MG63 (cell line): ENCODE results near the gene CD34. TPM values are rescaled to one million over a fixed set of nuclear protein-coding genes. Genes with fewer than 3 reads are reported as not detected.
"Not testable (repeated sequence)": the region's sequence is repeated elsewhere in the genome, so short reads cannot be mapped to it uniquely, and the experiment has no call there.

Source experiments
- DNase-seq: peaks from one replicate; pipeline ENCODE4 v3.0.0-alpha.2; 2020
- H3K27me3 ChIP-seq: fragments of 250-450 bp; sonication (Bioruptor Pico); 2 replicates; pipeline ENCODE4 v1.5.1; 2020; ENCODE audit warnings: mild to moderate bottlenecking, moderate library complexity
- H3K36me3 ChIP-seq: fragments of 250-450 bp; sonication (Bioruptor Pico); 2 replicates; pipeline ENCODE4 v1.5.1; 2020; ENCODE audit warnings: mild to moderate bottlenecking, moderate library complexity
- H3K4me3 ChIP-seq: fragments of 250-450 bp; sonication (Bioruptor Pico); 2 replicates; pipeline ENCODE4 v1.5.1; 2020; ENCODE audit warnings: mild to moderate bottlenecking, moderate library complexity
- H3K9me3 ChIP-seq: fragments of 250-450 bp; sonication (Bioruptor Pico); 2 replicates; pipeline ENCODE4 v1.5.1; 2020; ENCODE audit warnings: mild to moderate bottlenecking, moderate library complexity
- total RNA-seq: library from RNA; depleted of rRNA; stranded (reverse); fragments of >200 nt; shearing (Covaris generic); gene quantifications from 2 replicates; pipeline ENCODE4 v1.2.3, GENCODE V29; 2014; ENCODE audit warnings: low replicate concordance

The CD34 gene
- total RNA-seq, 1 experiment from 2014 or later: 0.53 TPM

- H3K4me3 ChIP-seq, H3K27me3 ChIP-seq, H3K36me3 ChIP-seq, DNase-seq, H3K9me3 ChIP-seq: not testable (repeated sequence)
These were observed 31.4 kb upstream of the CD34 start for GRCh38 chr1:207942337-207942741.

- no peak overlapping the region for H3K4me3 ChIP-seq
- DNase-seq: peak; percentile 79
- no peaks in the 10 kb centered on the region for H3K36me3 ChIP-seq
- H3K9me3 ChIP-seq: no peaks in the 10 kb centered on the region
- H3K27me3 ChIP-seq: no peaks in the 10 kb centered on the region
These were observed 30.7 kb upstream of the CD34 start for GRCh38 chr1:207941665-207942064.

GRCh38 chr1:207938016-207938415 is 27.1 kb upstream of the CD34 start:
- Histone ChIP-seq H3K4me3 (no peak overlapping the region), H3K27me3 (no peaks in the 10 kb centered on the region), H3K9me3 (no peaks in the 10 kb centered on the region), H3K36me3 (no peaks in the 10 kb centered on the region)
- DNase-seq: peak; percentile 47

- no peaks in the 10 kb centered on the region for H3K9me3 ChIP-seq
- H3K4me3 ChIP-seq: no peak overlapping the region
- no peaks in the 10 kb centered on the region for H3K36me3 ChIP-seq
- DNase-seq: no peak
- no peaks in the 10 kb centered on the region for H3K27me3 ChIP-seq
These were observed 26.3 kb upstream of the CD34 start for GRCh38 chr1:207937204-207937603.

- DNase-seq: no peak
- Histone ChIP-seq H3K27me3 (no peaks in the 10 kb centered on the region), H3K4me3 (no peak overlapping the region), H3K36me3 (no peaks in the 10 kb centered on the region), H3K9me3 (no peaks in the 10 kb centered on the region)
These were observed 24.2 kb upstream of the CD34 start for GRCh38 chr1:207935166-207935583.

- H3K4me3 ChIP-seq: no peak overlapping the region
- no peaks in the 10 kb centered on the region for H3K27me3 ChIP-seq
- DNase-seq: no peak
- no peaks in the 10 kb centered on the region for H3K36me3 ChIP-seq
- H3K9me3 ChIP-seq: no peaks in the 10 kb centered on the region
These were observed 22.4 kb upstream of the CD34 start for GRCh38 chr1:207933205-207933800.

GRCh38 chr1:207926984-207927383 is 16.1 kb upstream of the CD34 start:
- Histone ChIP-seq H3K27me3 (no peaks in the 10 kb centered on the region), H3K4me3 (no peak overlapping the region), H3K9me3 (no peaks in the 10 kb centered on the region), H3K36me3 (no peaks in the 10 kb centered on the region)
- no peak for DNase-seq

GRCh38 chr1:207925969-207926368 is 15.0 kb upstream of the CD34 start:
- not testable (repeated sequence) for H3K27me3 ChIP-seq, DNase-seq, H3K4me3 ChIP-seq, H3K9me3 ChIP-seq, H3K36me3 ChIP-seq

GRCh38 chr1:207925210-207925609 is 14.3 kb upstream of the CD34 start:
- H3K9me3 ChIP-seq: no peaks in the 10 kb centered on the region
- H3K27me3 ChIP-seq: no peaks in the 10 kb centered on the region
- H3K4me3 ChIP-seq: no peak overlapping the region
- DNase-seq: peak; percentile 62
- H3K36me3 ChIP-seq: no peaks in the 10 kb centered on the region

- no peaks in the 10 kb centered on the region for H3K9me3 ChIP-seq
- no peak for DNase-seq
- no peaks in the 10 kb centered on the region for H3K36me3 ChIP-seq
- no peak overlapping the region for H3K4me3 ChIP-seq
- no peaks in the 10 kb centered on the region for H3K27me3 ChIP-seq
These were observed 12.6 kb upstream of the CD34 start for GRCh38 chr1:207923561-207923960.

GRCh38 chr1:207923121-207923520 is 12.2 kb upstream of the CD34 start:
- no peaks in the 10 kb centered on the region for H3K9me3 ChIP-seq
- no peaks in the 10 kb centered on the region for H3K27me3 ChIP-seq
- H3K36me3 ChIP-seq: no peaks in the 10 kb centered on the region
- no peak for DNase-seq
- no peak overlapping the region for H3K4me3 ChIP-seq

- Histone ChIP-seq H3K27me3 (no peaks in the 10 kb centered on the region), H3K4me3 (no peak overlapping the region), H3K9me3 (no peaks in the 10 kb centered on the region), H3K36me3 (no peaks in the 10 kb centered on the region)
- DNase-seq: no peak
These were observed 11.6 kb upstream of the CD34 start for GRCh38 chr1:207922554-207922953.

- DNase-seq: no peak
- no peak overlapping the region for H3K4me3 ChIP-seq
- H3K27me3 ChIP-seq: no peaks in the 10 kb centered on the region
- H3K36me3 ChIP-seq: no peaks in the 10 kb centered on the region
- no peaks in the 10 kb centered on the region for H3K9me3 ChIP-seq
These were observed 10.4 kb upstream of the CD34 start for GRCh38 chr1:207921321-207921720.

GRCh38 chr1:207920444-207921021 is 9.6 kb upstream of the CD34 start:
- H3K4me3 ChIP-seq: no peak overlapping the region
- DNase-seq: no peak
- H3K9me3 ChIP-seq: no peaks in the 10 kb centered on the region
- H3K36me3 ChIP-seq: no peaks in the 10 kb centered on the region
- H3K27me3 ChIP-seq: no peaks in the 10 kb centered on the region

GRCh38 chr1:207919523-207920170 is 8.7 kb upstream of the CD34 start:
- Histone ChIP-seq H3K36me3 (no peaks in the 10 kb centered on the region), H3K4me3 (no peak overlapping the region), H3K9me3 (no peaks in the 10 kb centered on the region), H3K27me3 (no peaks in the 10 kb centered on the region)
- DNase-seq: no peak

GRCh38 chr1:207918581-207918980 is 7.7 kb upstream of the CD34 start:
- DNase-seq: no peak
- no peaks in the 10 kb centered on the region for H3K9me3 ChIP-seq
- no peaks in the 10 kb centered on the region for H3K27me3 ChIP-seq
- no peaks in the 10 kb centered on the region for H3K36me3 ChIP-seq
- no peak overlapping the region for H3K4me3 ChIP-seq

GRCh38 chr1:207918011-207918410 is 7.1 kb upstream of the CD34 start:
- Histone ChIP-seq H3K27me3 (no peaks in the 10 kb centered on the region), H3K36me3 (no peaks in the 10 kb centered on the region), H3K9me3 (no peaks in the 10 kb centered on the region), H3K4me3 (no peak overlapping the region)
- no peak for DNase-seq

- no peak for DNase-seq
- no peaks in the 10 kb centered on the region for H3K27me3 ChIP-seq
- H3K9me3 ChIP-seq: no peaks in the 10 kb centered on the region
- no peak overlapping the region for H3K4me3 ChIP-seq
- H3K36me3 ChIP-seq: no peaks in the 10 kb centered on the region
These were observed 6.2 kb upstream of the CD34 start for GRCh38 chr1:207917080-207917479.
